ENCODE measurements around the gene SPRTN. TPM values are rescaled to one million over a fixed set of nuclear protein-coding genes. Genes with fewer than 3 reads are reported as not detected.

The SPRTN gene
- total and polyA plus RNA-seq, 2 of the 4 experiments (the other 2 are of a cell fraction): 6.5 to 17.4 TPM

DNA sequence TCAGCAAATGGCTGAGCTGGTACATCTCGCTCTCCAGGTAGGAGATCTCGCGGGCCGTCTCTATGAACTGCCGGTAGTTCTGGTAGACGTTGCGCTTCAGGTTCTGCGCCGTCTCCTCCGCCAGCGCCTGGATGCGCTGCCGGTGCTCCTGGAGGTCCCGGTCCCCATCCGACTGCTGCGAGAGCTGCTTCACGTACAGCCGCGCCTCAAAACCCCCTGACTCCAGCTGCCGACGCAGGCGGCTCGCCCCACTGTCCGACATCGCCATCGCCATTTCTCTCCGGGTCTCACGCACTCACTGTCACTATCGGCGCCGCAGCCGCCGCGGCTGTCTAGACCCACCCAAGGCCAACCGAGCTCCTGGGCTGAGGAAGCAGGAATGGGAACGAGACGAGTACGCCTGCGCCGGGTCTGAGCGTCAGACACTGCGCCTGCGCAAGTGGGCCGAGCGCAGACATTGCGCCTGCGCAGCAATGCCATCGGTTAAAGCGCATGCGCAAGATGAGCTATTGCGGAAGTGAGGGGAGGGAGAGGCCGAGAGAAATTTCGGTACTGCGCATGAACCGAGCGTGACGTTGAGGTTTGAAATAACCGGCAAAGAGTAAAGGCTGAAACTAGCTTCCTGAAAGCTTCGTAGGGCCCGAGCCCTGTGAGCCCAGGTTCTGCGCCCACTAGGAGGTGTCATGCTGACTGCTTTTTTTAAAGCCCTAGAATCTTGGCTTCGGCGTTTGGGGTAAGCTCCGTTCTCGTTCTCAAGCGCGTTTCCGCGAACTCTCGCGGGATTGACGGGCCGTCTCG lies 422 bp upstream of the SPRTN start, which contains the start of gene EXOC8:
Gene EXOC8 (minus strand): TSS at position 381 of the 798 bp plus-strand sequence. CDS start 107 bp downstream, at position 274.
- H3K14ac ChIP-seq (replicated peaks; ENCODE audit: low read depth, low read length): peak within 1 kb of the TSS; percentile 90
- peak within 1 kb of the TSS; percentile 97 for H3K56ac ChIP-seq (ENCODE audit: extremely low read depth, insufficient read depth, low read length)
- dilution Hi-C loops (cut with HindIII; ENCODE audit: low sequenced_read_pairs, unreplicated experiment): no loop called here
- peaks cover 6% of the 10 kb centered on the region; the same call in 1 of the 2 replicates for H3K9me1 ChIP-seq (ENCODE audit: insufficient read depth, low read length)
- H2AK5ac ChIP-seq (ENCODE audit: low read depth, low read length): peak within 1 kb of the TSS; percentile 28
- H3K36me3 ChIP-seq (ENCODE audit: control insufficient read depth, insufficient read depth, low read length): peaks cover 3% of the 10 kb centered on the region; the same call in 1 of the 2 replicates
- peaks cover 7% of the 10 kb centered on the region for H3K4me1 ChIP-seq (ENCODE audit: control insufficient read depth, insufficient read depth, low read length)
- peak within 1 kb of the TSS; percentile 75 for H3K4me3 ChIP-seq (ENCODE audit: insufficient read depth, low read depth, low read length)
- H4K20me1 ChIP-seq (ENCODE audit: insufficient read depth, low read length): peaks cover 43% of the 10 kb centered on the region
- peak within 1 kb of the TSS; percentile 94 for H3K4me2 ChIP-seq (ENCODE audit: low read depth, low read length)
- ChIA-PET POLR2A (ENCODE audit: unreplicated experiment) (no interaction called here), CTCF (interaction anchor here (0.5 to 0.9 kb wide), 5 partner anchors 8 to 266 kb away, joined by 3 read pairs; no protein-coding TSS in a partner anchor)
- H3K79me1 ChIP-seq (ENCODE audit: low read depth in 1 of 2, low read length in 2 of 2): peaks cover 3 to 42% of the 10 kb centered on the region in 2 experiments; a peak in 2 of 4 replicates
- WGBS, 2 experiments (ENCODE audit: extremely low coverage in 2 of 2, insufficient read length in 1 of 2): 0% methylated on average over 21 of the region's 74 CpGs; no CpG with 5 or more reads in 1 of the 2 experiments
- intact Hi-C loops (cut with micrococcal nuclease): no loop called here
- peak within 1 kb of the TSS; percentile 76 for H3K27ac ChIP-seq (ENCODE audit: insufficient read depth, low read length)
- H2AK9ac ChIP-seq (replicated peaks; ENCODE audit: low read depth, low read length, poor library complexity): peak within 1 kb of the TSS; percentile 79
- peak within 1 kb of the TSS; percentile 88 for H2BK120ac ChIP-seq (ENCODE audit: low read depth, low read length)
- DNase-seq: peak; percentile 96
- TF ChIP-seq CEBPB (IDR thresholded peaks at IDR 0.05; ENCODE audit: low read depth, low read length) (peak; percentile 71), SMC3 (IDR thresholded peaks at IDR 0.05; ENCODE audit: low read depth, low read length) (no peak), POLR2A (IDR thresholded peaks at IDR 0.05; ENCODE audit: low read depth, low read length) (peak; percentile 91), FOS (IDR thresholded peaks at IDR 0.05; ENCODE audit: low read depth, low read length) (no peak), NFE2L2 (IDR thresholded peaks at IDR 0.05; ENCODE audit: low read depth, low read length) (no peak), RFX5 (IDR thresholded peaks at IDR 0.05; ENCODE audit: low read depth, low read length) (no peak), RAD21 (IDR thresholded peaks at IDR 0.05; ENCODE audit: low read length) (0 out of 2 replicates have a peak, but pooled peaks have one; percentile 7), RCOR1 (IDR thresholded peaks at IDR 0.05; ENCODE audit: insufficient replicate concordance, low read length) (no peak), MAZ (IDR thresholded peaks at IDR 0.05; ENCODE audit: borderline replicate concordance, low read depth, low read length) (peak; percentile 46; the same call in 1 of the 2 replicates), CHD1 (IDR thresholded peaks at IDR 0.05; ENCODE audit: low read depth, low read length) (0 out of 2 replicates have a peak, but pooled peaks have one; percentile 90), MXI1 (IDR thresholded peaks at IDR 0.05; ENCODE audit: borderline replicate concordance, low read depth, low read length) (peak; percentile 56; the same call in 1 of the 2 replicates), MAFK (IDR thresholded peaks at IDR 0.05; ENCODE audit: low read depth, low read length) (peak; percentile 96)
- TF ChIP-seq, protein P1, sequence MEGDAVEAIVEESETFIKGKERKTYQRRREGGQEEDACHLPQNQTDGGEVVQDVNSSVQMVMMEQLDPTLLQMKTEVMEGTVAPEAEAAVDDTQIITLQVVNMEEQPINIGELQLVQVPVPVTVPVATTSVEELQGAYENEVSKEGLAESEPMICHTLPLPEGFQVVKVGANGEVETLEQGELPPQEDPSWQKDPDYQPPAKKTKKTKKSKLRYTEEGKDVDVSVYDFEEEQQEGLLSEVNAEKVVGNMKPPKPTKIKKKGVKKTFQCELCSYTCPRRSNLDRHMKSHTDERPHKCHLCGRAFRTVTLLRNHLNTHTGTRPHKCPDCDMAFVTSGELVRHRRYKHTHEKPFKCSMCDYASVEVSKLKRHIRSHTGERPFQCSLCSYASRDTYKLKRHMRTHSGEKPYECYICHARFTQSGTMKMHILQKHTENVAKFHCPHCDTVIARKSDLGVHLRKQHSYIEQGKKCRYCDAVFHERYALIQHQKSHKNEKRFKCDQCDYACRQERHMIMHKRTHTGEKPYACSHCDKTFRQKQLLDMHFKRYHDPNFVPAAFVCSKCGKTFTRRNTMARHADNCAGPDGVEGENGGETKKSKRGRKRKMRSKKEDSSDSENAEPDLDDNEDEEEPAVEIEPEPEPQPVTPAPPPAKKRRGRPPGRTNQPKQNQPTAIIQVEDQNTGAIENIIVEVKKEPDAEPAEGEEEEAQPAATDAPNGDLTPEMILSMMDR (conservative IDR thresholded peaks at IDR 0.05; ENCODE audit: low read depth, low read length): peak; percentile 20; the same call in 1 of the 2 replicates
- ATAC-seq (ENCODE audit: low read depth): peak; percentile 88
- H3K9me3 ChIP-seq (ENCODE audit: control insufficient read depth, insufficient read depth, low read length): no peaks in the 10 kb centered on the region
- H2BK20ac ChIP-seq (ENCODE audit: low read depth, low read length): peak within 1 kb of the TSS; percentile 52; the same call in 1 of the 2 replicates
- H2AFZ ChIP-seq (replicated peaks; ENCODE audit: low read length, poor library complexity): peak within 1 kb of the TSS; percentile 92
- peak within 1 kb of the TSS; percentile 94 for H4K91ac ChIP-seq (ENCODE audit: insufficient read depth, low read depth, low read length)
- peak within 1 kb of the TSS; percentile 74 for H2BK5ac ChIP-seq (ENCODE audit: low read depth, low read length, poor library complexity, severe bottlenecking)
- H4K8ac ChIP-seq (ENCODE audit: low read depth in 2 of 2, low read length in 2 of 2): peak within 1 kb of the TSS; percentile 41 to 99
- in situ Hi-C loops (cut with MboI; ENCODE audit: low sequenced_read_pairs): no loop called here
- no peaks in the 10 kb centered on the region for H3K27me3 ChIP-seq (ENCODE audit: control insufficient read depth, insufficient read depth, low read length)
- peak within 1 kb of the TSS; percentile 81 for H3K18ac ChIP-seq (ENCODE audit: low read depth, low read length)
- H3K23ac ChIP-seq (ENCODE audit: low read depth, low read length): peak within 1 kb of the TSS; percentile 89
- peak within 1 kb of the TSS; percentile 81 for H4K5ac ChIP-seq (ENCODE audit: low read depth, low read length)
- BruUV-seq (replicated peaks): no TSS peak
- H3K4ac ChIP-seq (ENCODE audit: low read depth, low read length): peak within 1 kb of the TSS; percentile 92
- H2BK15ac ChIP-seq (ENCODE audit: low read depth, low read length): peak within 1 kb of the TSS; percentile 78; the same call in 1 of the 3 replicates
- peak within 1 kb of the TSS; percentile 78 for H3K9ac ChIP-seq (ENCODE audit: low read depth, low read length)
